Testis (tissue), 2 donors: ENCODE results near the gene CGB5.
"Not testable (repeated sequence)": the region's sequence is repeated elsewhere in the genome, so short reads cannot be mapped to it uniquely, and the experiment has no call there.

Experiments used
- POLR2A ChIP-seq: fragments of 450-650 bp; IDR thresholded peaks from one replicate; pipeline ENCODE4 v1.6.1; 2017; ENCODE audit warnings: antibody characterized with exemption, mild to moderate bottlenecking, moderate library complexity
- TF ChIP-seq, protein P1 (sequence below), 3 experiments: fragments of 450-650 bp in 2 of 3; fragments of 200-600 bp in 1 of 3; sonication (generic) in 1 of 3; IDR thresholded peaks; one replicate each; pipeline ENCODE4 v1.5.1; 2016 to 2019; ENCODE audit warnings: antibody characterized with exemption in 3 of 3, mild to moderate bottlenecking in 2 of 3, moderate library complexity in 1 of 3

DNA sequence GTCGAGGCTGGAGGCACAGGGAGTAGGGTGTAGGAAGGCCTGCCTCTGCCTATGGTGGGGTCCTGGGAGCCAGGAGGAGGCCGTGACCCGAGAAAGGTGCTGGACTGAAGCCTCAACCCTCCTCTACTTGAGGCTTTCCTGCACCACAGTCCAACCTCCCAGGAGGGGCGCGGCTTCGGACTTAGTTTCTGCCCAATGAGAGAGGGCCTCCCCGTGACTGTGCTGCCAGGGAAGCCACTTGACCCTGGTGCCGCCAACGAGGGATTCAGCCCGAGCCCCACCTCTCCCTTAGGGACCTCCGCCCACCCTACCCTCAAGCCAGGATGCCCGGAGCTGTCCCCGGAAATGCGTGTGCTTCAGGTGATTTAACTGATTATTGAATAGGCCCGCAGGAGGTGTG lies 19.4 kb upstream of the CGB5 start, which contains the start of gene CGB3:
- not testable (repeated sequence) for TF ChIP-seq POLR2A
- TF ChIP-seq, protein P1, sequence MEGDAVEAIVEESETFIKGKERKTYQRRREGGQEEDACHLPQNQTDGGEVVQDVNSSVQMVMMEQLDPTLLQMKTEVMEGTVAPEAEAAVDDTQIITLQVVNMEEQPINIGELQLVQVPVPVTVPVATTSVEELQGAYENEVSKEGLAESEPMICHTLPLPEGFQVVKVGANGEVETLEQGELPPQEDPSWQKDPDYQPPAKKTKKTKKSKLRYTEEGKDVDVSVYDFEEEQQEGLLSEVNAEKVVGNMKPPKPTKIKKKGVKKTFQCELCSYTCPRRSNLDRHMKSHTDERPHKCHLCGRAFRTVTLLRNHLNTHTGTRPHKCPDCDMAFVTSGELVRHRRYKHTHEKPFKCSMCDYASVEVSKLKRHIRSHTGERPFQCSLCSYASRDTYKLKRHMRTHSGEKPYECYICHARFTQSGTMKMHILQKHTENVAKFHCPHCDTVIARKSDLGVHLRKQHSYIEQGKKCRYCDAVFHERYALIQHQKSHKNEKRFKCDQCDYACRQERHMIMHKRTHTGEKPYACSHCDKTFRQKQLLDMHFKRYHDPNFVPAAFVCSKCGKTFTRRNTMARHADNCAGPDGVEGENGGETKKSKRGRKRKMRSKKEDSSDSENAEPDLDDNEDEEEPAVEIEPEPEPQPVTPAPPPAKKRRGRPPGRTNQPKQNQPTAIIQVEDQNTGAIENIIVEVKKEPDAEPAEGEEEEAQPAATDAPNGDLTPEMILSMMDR (IDR thresholded peaks at IDR 0.05), result not testable (repeated sequence)
